Memory B cell (primary cell): ENCODE data around the gene CRABP1.

ENCODE experiments used
- ATAC-seq: fragments of 150-1000 bp; cut with Tn5 transposase; 2 replicates; pipeline ENCODE4 v1.10.0; 2021; ENCODE audit warnings: low read depth, mild to moderate bottlenecking, moderate library complexity
- DNase-seq, 2 donors: peaks; one replicate each; pipeline ENCODE4 v3.0.0; 2022; ENCODE audit warnings: low spot score in 2 of 2
- H3K27ac Mint-ChIP-seq: one replicate; pipeline ENCODE4 v1.8.0; 2022; ENCODE audit warnings: mild to moderate bottlenecking, moderate library complexity, mixed read lengths
- H3K27me3 Mint-ChIP-seq: one replicate; pipeline ENCODE4 v1.8.0; 2022; ENCODE audit warnings: mixed read lengths
- H3K36me3 Mint-ChIP-seq: one replicate; pipeline ENCODE4 v1.8.0; 2022; ENCODE audit warnings: mild to moderate bottlenecking, mixed read lengths
- H3K4me1 Mint-ChIP-seq: one replicate; pipeline ENCODE4 v1.8.0; 2022; ENCODE audit warnings: mixed read lengths
- H3K4me3 Mint-ChIP-seq: one replicate; pipeline ENCODE4 v1.8.0; 2022; ENCODE audit warnings: mild to moderate bottlenecking, moderate library complexity, mixed read lengths
- H3K9me3 Mint-ChIP-seq: one replicate; pipeline ENCODE4 v1.8.0; 2022; ENCODE audit warnings: mixed read lengths

CRABP1 gene

GRCh38 chr15:78390242-78390641 is 50.1 kb downstream of the CRABP1 start:
- H3K4me3 Mint-ChIP-seq = no peak overlapping the region
- no peaks in the 10 kb centered on the region for H3K36me3 Mint-ChIP-seq
- DNase-seq (no peak), ATAC-seq (no peak)
- H3K4me1 Mint-ChIP-seq = no peaks in the 10 kb centered on the region
- no peak overlapping the region for H3K27ac Mint-ChIP-seq
- peaks cover 2% of the 10 kb centered on the region for H3K9me3 Mint-ChIP-seq
- H3K27me3 Mint-ChIP-seq = peaks cover 21% of the 10 kb centered on the region

GRCh38 chr15:78390826-78391225 is 50.7 kb downstream of the CRABP1 start:
- Mint-ChIP-seq H3K9me3 (peaks cover 2% of the 10 kb centered on the region), H3K27ac (no peak overlapping the region), H3K27me3 (peaks cover 16% of the 10 kb centered on the region), H3K36me3 (no peaks in the 10 kb centered on the region), H3K4me3 (no peak overlapping the region), H3K4me1 (no peaks in the 10 kb centered on the region)
- ATAC-seq (no peak), DNase-seq (no peak)

GRCh38 chr15:78391781-78392180 is 51.6 kb downstream of the CRABP1 start:
- ATAC-seq = no peak
- Mint-ChIP-seq H3K36me3 (no peaks in the 10 kb centered on the region), H3K9me3 (peaks cover 2% of the 10 kb centered on the region), H3K27me3 (peaks cover 10% of the 10 kb centered on the region), H3K4me1 (no peaks in the 10 kb centered on the region), H3K4me3 (no peak overlapping the region), H3K27ac (no peak overlapping the region)
- no peak for DNase-seq

- Mint-ChIP-seq H3K27me3 (peaks cover 10% of the 10 kb centered on the region), H3K4me3 (no peak overlapping the region), H3K27ac (no peak overlapping the region), H3K36me3 (no peaks in the 10 kb centered on the region), H3K4me1 (no peaks in the 10 kb centered on the region), H3K9me3 (peaks cover 2% of the 10 kb centered on the region)
- ATAC-seq (no peak), DNase-seq (no peak)
Measured at GRCh38 chr15:78392430-78392829, 52.3 kb downstream of the CRABP1 start.

GRCh38 chr15:78393137-78393536 is 53.0 kb downstream of the CRABP1 start:
- peaks cover 9% of the 10 kb centered on the region for H3K27me3 Mint-ChIP-seq

GRCh38 chr15:78394026-78394425 is 53.9 kb downstream of the CRABP1 start:
- H3K4me3 Mint-ChIP-seq = no peak overlapping the region
- peaks cover 2% of the 10 kb centered on the region for H3K9me3 Mint-ChIP-seq
- H3K36me3 Mint-ChIP-seq = no peaks in the 10 kb centered on the region
- ATAC-seq = no peak
- H3K27me3 Mint-ChIP-seq = peaks cover 9% of the 10 kb centered on the region
- no peaks in the 10 kb centered on the region for H3K4me1 Mint-ChIP-seq
- no peak for DNase-seq
- no peak overlapping the region for H3K27ac Mint-ChIP-seq

More at GRCh38 chr15:78393137-78393536, 53.0 kb downstream of the CRABP1 start:
- H3K9me3 Mint-ChIP-seq = peaks cover 2% of the 10 kb centered on the region
- no peaks in the 10 kb centered on the region for H3K4me1 Mint-ChIP-seq
- H3K36me3 Mint-ChIP-seq = no peaks in the 10 kb centered on the region
- no peak for DNase-seq
- ATAC-seq = no peak
- no peak overlapping the region for H3K4me3 Mint-ChIP-seq
- no peak overlapping the region for H3K27ac Mint-ChIP-seq

- no peak for ATAC-seq
- H3K27ac Mint-ChIP-seq = no peak overlapping the region
- H3K4me3 Mint-ChIP-seq = no peak overlapping the region
- peaks cover 7% of the 10 kb centered on the region for H3K27me3 Mint-ChIP-seq
- H3K36me3 Mint-ChIP-seq = no peaks in the 10 kb centered on the region
- H3K4me1 Mint-ChIP-seq = no peaks in the 10 kb centered on the region
- no peak for DNase-seq
- H3K9me3 Mint-ChIP-seq = peaks cover 2% of the 10 kb centered on the region
Measured at GRCh38 chr15:78394981-78395616, 54.9 kb downstream of the CRABP1 start.

- Mint-ChIP-seq H3K4me3 (no peak overlapping the region), H3K27ac (no peak overlapping the region), H3K9me3 (no peaks in the 10 kb centered on the region), H3K36me3 (no peaks in the 10 kb centered on the region), H3K27me3 (peaks cover 3% of the 10 kb centered on the region), H3K4me1 (no peaks in the 10 kb centered on the region)
- DNase-seq = no peak
- no peak for ATAC-seq
Measured at GRCh38 chr15:78396186-78396814, 56.1 kb downstream of the CRABP1 start.

- H3K9me3 Mint-ChIP-seq = no peaks in the 10 kb centered on the region
- H3K36me3 Mint-ChIP-seq = no peaks in the 10 kb centered on the region
- no peak overlapping the region for H3K27ac Mint-ChIP-seq
- no peak overlapping the region for H3K4me3 Mint-ChIP-seq
- no peak for ATAC-seq
- no peak for DNase-seq
- no peaks in the 10 kb centered on the region for H3K4me1 Mint-ChIP-seq
- peaks cover 4% of the 10 kb centered on the region for H3K27me3 Mint-ChIP-seq
Measured at GRCh38 chr15:78396976-78397375, 56.8 kb downstream of the CRABP1 start.

GRCh38 chr15:78397382-78397781 is 57.2 kb downstream of the CRABP1 start:
- Mint-ChIP-seq H3K4me3 (no peak overlapping the region), H3K27ac (no peak overlapping the region)

More at GRCh38 chr15:78397382-78397781, 57.2 kb downstream of the CRABP1 start:
- Mint-ChIP-seq H3K9me3 (no peaks in the 10 kb centered on the region), H3K36me3 (no peaks in the 10 kb centered on the region), H3K27me3 (peaks cover 7% of the 10 kb centered on the region), H3K4me1 (no peaks in the 10 kb centered on the region)
- no peak for DNase-seq
- ATAC-seq = no peak
